LoVo (cell line): Measurements from ENCODE around the gene ERC2.

Experiments
- DNase-seq: peaks from one replicate; pipeline ENCODE4 v3.0.0-alpha.2; 2016; ENCODE audit warnings: low spot score

ERC2 gene

GRCh38 chr3:55471084-55471483 lies 997.2 kb downstream of the ERC2 start:
- no peak for DNase-seq

- DNase-seq = no peak
Observed at GRCh38 chr3:55469957-55470526, 998.2 kb downstream of the ERC2 start.

- DNase-seq = no peak
Observed at GRCh38 chr3:55468251-55468650, 1000.0 kb downstream of the ERC2 start.

GRCh38 chr3:55467099-55467498 lies 1001.2 kb downstream of the ERC2 start:
- DNase-seq = no peak

GRCh38 chr3:55466526-55466925 lies 1001.7 kb downstream of the ERC2 start:
- DNase-seq = no peak

GRCh38 chr3:55461896-55462295 lies 1006.4 kb downstream of the ERC2 start:
- DNase-seq = no peak

- DNase-seq = no peak
Observed at GRCh38 chr3:55459838-55460237, 1008.4 kb downstream of the ERC2 start.
